ENCODE measurements around the gene THADA.

The THADA gene

GRCh38 chr2:43233218-43234212, 362.3 kb downstream of the THADA start:
- DNase-seq = no peak

GRCh38 chr2:43230951-43231827, 364.6 kb downstream of the THADA start:
- DNase-seq = no peak

GRCh38 chr2:43230351-43230885, 365.4 kb downstream of the THADA start:
- DNase-seq = no peak

- no peak for DNase-seq
These were observed 366.8 kb downstream of the THADA start for GRCh38 chr2:43228756-43229659.

GRCh38 chr2:43228321-43228751, 367.5 kb downstream of the THADA start:
- no peak for DNase-seq

- no peak for DNase-seq
These were observed 368.0 kb downstream of the THADA start for GRCh38 chr2:43227830-43228281.

GRCh38 chr2:43226955-43227829, 368.6 kb downstream of the THADA start:
- peak; percentile 46 for DNase-seq

- peak; percentile 96 for DNase-seq
These were observed 369.3 kb downstream of the THADA start, which contains the start of gene ZFP36L2 for GRCh38 chr2:43226558-43226954. Gene ZFP36L2, minus strand, starts transcription at chr2:43226606. Its CDS starts 291 bp downstream, at chr2:43226315.

- DNase-seq = peak; percentile 68
These were observed 369.9 kb downstream of the THADA start for GRCh38 chr2:43225788-43226557.

- peak; percentile 33 for DNase-seq
These were observed 370.6 kb downstream of the THADA start for GRCh38 chr2:43225093-43225787.

GRCh38 chr2:43224571-43225092, 371.2 kb downstream of the THADA start:
- peak; percentile 42 for DNase-seq

GRCh38 chr2:43224131-43224570, 371.7 kb downstream of the THADA start:
- DNase-seq = peak; percentile 41

- DNase-seq = no peak
These were observed 372.3 kb downstream of the THADA start for GRCh38 chr2:43223521-43224001.

GRCh38 chr2:43222475-43223309, 373.1 kb downstream of the THADA start:
- no peak for DNase-seq

- DNase-seq = peak; percentile 18
These were observed 373.9 kb downstream of the THADA start for GRCh38 chr2:43221763-43222474.

- no peak for DNase-seq
These were observed 374.6 kb downstream of the THADA start for GRCh38 chr2:43221124-43221762.

GRCh38 chr2:43220760-43221123, 375.1 kb downstream of the THADA start:
- DNase-seq = no peak
